ENCODE results near the gene OTOF. TPM values are rescaled to one million over a fixed set of nuclear protein-coding genes. Genes with fewer than 3 reads are reported as not detected.

The OTOF gene
- total and polyA plus RNA-seq, 2 experiments from 2014 or later = 0.21 to 0.23 TPM

DNA sequence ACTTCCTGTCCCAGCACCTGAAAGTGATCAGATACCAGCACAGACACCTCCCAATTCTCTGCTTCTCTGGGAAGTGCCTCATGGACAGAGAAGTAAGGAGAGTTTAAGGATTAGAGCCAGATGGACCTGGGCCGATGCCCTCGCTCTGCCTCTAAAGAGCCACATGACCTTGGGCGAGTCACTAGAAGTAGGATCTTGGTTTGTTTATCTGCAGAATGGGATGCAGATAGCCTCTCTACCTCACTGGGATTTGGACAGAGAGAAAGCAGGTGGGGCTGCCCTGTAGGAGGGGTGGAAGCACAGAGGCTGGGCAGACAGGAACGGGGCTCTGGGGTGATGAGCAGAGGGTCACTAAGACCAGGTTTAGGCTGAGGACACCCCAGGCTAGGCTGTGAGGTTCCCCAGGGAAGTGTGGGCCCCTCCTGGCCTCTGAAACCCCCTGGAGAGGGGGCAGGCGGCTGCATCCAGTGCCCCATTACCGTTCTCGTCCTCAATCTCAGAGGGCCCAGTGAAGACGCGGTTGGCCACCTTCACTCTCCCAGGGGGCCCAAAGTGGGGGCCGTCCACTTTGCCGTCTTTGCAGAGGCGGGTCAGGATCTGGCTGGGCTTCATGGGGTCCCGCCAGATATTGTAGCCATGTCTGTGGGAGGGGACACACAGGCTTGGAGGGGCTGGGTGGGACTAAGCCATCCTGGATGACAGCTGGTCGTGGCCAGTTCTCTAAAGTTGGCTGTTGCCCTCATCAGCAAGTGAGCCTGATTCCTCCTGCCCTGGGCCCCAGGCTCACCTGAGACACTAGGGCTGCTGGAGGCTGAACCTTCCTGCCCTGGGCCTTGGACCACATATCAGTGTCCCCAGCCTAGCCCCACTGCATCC, 13.3 kb downstream of the OTOF start (continued):
- TF ChIP-seq, protein P1, sequence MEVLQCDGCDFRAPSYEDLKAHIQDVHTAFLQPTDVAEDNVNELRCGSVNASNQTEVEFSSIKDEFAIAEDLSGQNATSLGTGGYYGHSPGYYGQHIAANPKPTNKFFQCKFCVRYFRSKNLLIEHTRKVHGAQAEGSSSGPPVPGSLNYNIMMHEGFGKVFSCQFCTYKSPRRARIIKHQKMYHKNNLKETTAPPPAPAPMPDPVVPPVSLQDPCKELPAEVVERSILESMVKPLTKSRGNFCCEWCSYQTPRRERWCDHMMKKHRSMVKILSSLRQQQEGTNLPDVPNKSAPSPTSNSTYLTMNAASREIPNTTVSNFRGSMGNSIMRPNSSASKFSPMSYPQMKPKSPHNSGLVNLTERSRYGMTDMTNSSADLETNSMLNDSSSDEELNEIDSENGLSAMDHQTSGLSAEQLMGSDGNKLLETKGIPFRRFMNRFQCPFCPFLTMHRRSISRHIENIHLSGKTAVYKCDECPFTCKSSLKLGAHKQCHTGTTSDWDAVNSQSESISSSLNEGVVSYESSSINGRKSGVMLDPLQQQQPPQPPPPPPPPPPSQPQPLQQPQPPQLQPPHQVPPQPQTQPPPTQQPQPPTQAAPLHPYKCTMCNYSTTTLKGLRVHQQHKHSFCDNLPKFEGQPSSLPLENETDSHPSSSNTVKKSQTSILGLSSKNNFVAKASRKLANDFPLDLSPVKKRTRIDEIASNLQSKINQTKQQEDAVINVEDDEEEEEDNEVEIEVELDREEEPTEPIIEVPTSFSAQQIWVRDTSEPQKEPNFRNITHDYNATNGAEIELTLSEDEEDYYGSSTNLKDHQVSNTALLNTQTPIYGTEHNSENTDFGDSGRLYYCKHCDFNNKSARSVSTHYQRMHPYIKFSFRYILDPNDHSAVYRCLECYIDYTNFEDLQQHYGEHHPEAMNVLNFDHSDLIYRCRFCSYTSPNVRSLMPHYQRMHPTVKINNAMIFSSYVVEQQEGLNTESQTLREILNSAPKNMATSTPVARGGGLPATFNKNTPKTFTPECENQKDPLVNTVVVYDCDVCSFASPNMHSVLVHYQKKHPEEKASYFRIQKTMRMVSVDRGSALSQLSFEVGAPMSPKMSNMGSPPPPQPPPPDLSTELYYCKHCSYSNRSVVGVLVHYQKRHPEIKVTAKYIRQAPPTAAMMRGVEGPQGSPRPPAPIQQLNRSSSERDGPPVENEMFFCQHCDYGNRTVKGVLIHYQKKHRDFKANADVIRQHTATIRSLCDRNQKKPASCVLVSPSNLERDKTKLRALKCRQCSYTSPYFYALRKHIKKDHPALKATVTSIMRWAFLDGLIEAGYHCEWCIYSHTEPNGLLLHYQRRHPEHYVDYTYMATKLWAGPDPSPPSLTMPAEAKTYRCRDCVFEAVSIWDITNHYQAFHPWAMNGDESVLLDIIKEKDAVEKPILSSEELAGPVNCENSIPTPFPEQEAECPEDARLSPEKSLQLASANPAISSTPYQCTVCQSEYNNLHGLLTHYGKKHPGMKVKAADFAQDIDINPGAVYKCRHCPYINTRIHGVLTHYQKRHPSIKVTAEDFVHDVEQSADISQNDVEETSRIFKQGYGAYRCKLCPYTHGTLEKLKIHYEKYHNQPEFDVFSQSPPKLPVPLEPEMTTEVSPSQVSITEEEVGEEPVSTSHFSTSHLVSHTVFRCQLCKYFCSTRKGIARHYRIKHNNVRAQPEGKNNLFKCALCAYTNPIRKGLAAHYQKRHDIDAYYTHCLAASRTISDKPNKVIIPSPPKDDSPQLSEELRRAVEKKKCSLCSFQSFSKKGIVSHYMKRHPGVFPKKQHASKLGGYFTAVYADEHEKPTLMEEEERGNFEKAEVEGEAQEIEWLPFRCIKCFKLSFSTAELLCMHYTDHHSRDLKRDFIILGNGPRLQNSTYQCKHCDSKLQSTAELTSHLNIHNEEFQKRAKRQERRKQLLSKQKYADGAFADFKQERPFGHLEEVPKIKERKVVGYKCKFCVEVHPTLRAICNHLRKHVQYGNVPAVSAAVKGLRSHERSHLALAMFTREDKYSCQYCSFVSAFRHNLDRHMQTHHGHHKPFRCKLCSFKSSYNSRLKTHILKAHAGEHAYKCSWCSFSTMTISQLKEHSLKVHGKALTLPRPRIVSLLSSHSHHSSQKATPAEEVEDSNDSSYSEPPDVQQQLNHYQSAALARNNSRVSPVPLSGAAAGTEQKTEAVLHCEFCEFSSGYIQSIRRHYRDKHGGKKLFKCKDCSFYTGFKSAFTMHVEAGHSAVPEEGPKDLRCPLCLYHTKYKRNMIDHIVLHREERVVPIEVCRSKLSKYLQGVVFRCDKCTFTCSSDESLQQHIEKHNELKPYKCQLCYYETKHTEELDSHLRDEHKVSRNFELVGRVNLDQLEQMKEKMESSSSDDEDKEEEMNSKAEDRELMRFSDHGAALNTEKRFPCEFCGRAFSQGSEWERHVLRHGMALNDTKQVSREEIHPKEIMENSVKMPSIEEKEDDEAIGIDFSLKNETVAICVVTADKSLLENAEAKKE (CRISPR knock-in tag; IDR thresholded peaks at IDR 0.05) = no peak

DNA sequence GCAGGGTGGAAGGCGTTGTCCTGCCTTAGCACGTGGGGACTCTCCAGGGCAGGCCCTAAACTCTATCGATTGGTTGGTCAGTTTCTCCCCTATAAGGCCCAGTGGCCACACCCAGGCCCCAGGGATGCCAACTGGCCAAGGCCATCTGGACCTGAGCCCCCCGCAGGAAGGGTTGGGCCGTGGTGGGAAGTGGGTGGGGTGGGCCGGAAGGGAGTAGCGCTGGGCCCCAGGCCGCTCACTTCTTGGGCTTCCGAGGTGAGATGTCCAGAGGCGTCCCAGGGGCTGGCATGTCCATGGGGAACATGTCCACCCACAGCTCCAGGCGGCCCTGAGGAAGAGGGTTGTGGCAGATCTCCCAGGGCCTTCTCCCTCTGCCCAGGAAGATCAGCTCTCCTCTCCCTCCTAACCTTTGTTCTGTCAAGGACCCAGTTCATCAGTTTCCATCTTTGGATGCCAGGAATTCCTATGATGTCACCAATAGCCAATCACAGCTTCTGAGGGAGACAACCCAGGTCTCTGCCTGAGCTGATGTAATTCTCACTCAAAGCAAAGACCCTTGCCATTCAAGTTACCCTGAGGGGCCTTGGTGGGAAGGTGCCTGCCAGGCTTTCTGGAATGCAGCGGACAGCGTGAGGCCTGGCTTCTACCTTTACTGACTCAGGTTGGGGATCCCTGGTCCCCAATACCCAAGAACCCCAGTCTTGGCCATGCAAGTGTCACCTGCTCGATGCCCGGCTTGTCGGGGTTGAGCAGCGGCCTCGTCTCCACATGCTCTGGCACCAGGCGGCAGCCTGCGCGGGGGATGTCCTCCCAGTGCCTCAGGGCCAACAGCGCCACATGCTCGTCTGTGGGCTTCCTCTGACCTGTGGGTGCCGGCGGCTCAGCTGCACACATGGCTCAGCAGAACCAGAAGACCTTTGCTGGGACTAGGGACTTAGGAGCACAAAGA, 14.4 kb downstream of the OTOF start:
- no peak overlapping the region for H2AFZ ChIP-seq
- peaks cover 18% of the 10 kb centered on the region for H3K4me1 Mint-ChIP-seq
- H4K20me1 ChIP-seq (replicated peaks; ENCODE audit: insufficient read depth) = no peaks in the 10 kb centered on the region; the same call in 1 of the 2 replicates
- H3K9me3 Mint-ChIP-seq = no peaks in the 10 kb centered on the region; the same call in 2 of the 3 replicates
- H3K9me2 ChIP-seq (ENCODE audit: insufficient read depth) = no peaks in the 10 kb centered on the region
- H3K4me1 ChIP-seq (ENCODE audit: insufficient read depth) = no peaks in the 10 kb centered on the region
- H3K4me3 Mint-ChIP-seq = no peak overlapping the region; the same call in 2 of the 3 replicates
- no peak overlapping the region for H3K4me3 ChIP-seq
- H3K27me3 Mint-ChIP-seq (ENCODE audit: insufficient read depth, low read depth, poor library complexity) = peaks cover 16% of the 10 kb centered on the region
- no peaks in the 10 kb centered on the region for H3K27me3 ChIP-seq (ENCODE audit: insufficient read depth)
- H3F3A ChIP-seq (replicated peaks; ENCODE audit: low read depth) = no peaks in the 10 kb centered on the region
- H3K27ac ChIP-seq (ENCODE audit: low read depth) = no peak overlapping the region
- no peaks in the 10 kb centered on the region for H3K79me2 ChIP-seq (replicated peaks; ENCODE audit: insufficient read depth)
- no peaks in the 10 kb centered on the region for H3K36me3 ChIP-seq (ENCODE audit: insufficient read depth)
- no peak overlapping the region; the same call in none of the 2 replicates for H3K27ac Mint-ChIP-seq
- DNase-seq (ENCODE audit: low spot score) (peak; percentile 71), ATAC-seq (peak; percentile 57)
- H3K36me3 Mint-ChIP-seq (ENCODE audit: low read depth) = no peaks in the 10 kb centered on the region
- H3K4me2 ChIP-seq = no peak overlapping the region
- TF ChIP-seq, protein P2, sequence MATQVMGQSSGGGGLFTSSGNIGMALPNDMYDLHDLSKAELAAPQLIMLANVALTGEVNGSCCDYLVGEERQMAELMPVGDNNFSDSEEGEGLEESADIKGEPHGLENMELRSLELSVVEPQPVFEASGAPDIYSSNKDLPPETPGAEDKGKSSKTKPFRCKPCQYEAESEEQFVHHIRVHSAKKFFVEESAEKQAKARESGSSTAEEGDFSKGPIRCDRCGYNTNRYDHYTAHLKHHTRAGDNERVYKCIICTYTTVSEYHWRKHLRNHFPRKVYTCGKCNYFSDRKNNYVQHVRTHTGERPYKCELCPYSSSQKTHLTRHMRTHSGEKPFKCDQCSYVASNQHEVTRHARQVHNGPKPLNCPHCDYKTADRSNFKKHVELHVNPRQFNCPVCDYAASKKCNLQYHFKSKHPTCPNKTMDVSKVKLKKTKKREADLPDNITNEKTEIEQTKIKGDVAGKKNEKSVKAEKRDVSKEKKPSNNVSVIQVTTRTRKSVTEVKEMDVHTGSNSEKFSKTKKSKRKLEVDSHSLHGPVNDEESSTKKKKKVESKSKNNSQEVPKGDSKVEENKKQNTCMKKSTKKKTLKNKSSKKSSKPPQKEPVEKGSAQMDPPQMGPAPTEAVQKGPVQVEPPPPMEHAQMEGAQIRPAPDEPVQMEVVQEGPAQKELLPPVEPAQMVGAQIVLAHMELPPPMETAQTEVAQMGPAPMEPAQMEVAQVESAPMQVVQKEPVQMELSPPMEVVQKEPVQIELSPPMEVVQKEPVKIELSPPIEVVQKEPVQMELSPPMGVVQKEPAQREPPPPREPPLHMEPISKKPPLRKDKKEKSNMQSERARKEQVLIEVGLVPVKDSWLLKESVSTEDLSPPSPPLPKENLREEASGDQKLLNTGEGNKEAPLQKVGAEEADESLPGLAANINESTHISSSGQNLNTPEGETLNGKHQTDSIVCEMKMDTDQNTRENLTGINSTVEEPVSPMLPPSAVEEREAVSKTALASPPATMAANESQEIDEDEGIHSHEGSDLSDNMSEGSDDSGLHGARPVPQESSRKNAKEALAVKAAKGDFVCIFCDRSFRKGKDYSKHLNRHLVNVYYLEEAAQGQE (IDR thresholded peaks at IDR 0.05; ENCODE audit: unreplicated experiment) = no peak
- TF ChIP-seq CREB1 (CRISPR knock-in tag; IDR thresholded peaks at IDR 0.05; ENCODE audit: low read depth) (no peak; the same call in 1 of the 2 replicates), NANOG (IDR thresholded peaks at IDR 0.05; ENCODE audit: borderline replicate concordance) (no peak), ZNF331 (CRISPR knock-in tag; IDR thresholded peaks at IDR 0.05; ENCODE audit: low read depth) (no peak), POLR2AphosphoS5 (IDR thresholded peaks at IDR 0.05; ENCODE audit: low read depth) (no peak), ZNF114 (CRISPR knock-in tag; IDR thresholded peaks at IDR 0.05) (no peak), JUNB (IDR thresholded peaks at IDR 0.05; ENCODE audit: unreplicated experiment) (no peak)
- TF ChIP-seq, protein P3, sequence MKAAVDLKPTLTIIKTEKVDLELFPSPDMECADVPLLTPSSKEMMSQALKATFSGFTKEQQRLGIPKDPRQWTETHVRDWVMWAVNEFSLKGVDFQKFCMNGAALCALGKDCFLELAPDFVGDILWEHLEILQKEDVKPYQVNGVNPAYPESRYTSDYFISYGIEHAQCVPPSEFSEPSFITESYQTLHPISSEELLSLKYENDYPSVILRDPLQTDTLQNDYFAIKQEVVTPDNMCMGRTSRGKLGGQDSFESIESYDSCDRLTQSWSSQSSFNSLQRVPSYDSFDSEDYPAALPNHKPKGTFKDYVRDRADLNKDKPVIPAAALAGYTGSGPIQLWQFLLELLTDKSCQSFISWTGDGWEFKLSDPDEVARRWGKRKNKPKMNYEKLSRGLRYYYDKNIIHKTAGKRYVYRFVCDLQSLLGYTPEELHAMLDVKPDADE (IDR thresholded peaks at IDR 0.05) = no peak

Data from GM23338 (cell line).